Measurements from ENCODE around the gene TAOK3. TPM values are rescaled to one million over a fixed set of nuclear protein-coding genes. Genes with fewer than 3 reads are reported as not detected.

TAOK3 gene
- total and polyA plus RNA-seq, 3 experiments from 2014 or later: 52.5 to 129 (median 53.0) TPM

GRCh38 chr12:118127867-118128266 lies 244.8 kb downstream of the TAOK3 start:
- H3K4me1 Mint-ChIP-seq: peaks cover 4 to 9% (median 6%) of the 10 kb centered on the region in 3 donors
- no peaks in the 10 kb centered on the region for H3K27me3 Mint-ChIP-seq
- H3K36me3 ChIP-seq (ENCODE audit: insufficient read depth, low read length): no peaks in the 10 kb centered on the region
- H3K27ac Mint-ChIP-seq: no peak overlapping the region
- H3K4me3 ChIP-seq (ENCODE audit: low read length): no peak overlapping the region
- POLR2A ChIA-PET: no interaction called here
- H3K9me3 Mint-ChIP-seq: no peaks in the 10 kb centered on the region
- CTCF ChIA-PET: interaction anchor here (0.8 kb wide), 1 partner anchor 248 kb away, joined by 3 read pairs; the partner anchor contains the start of gene SUDS3
- DNase-seq: no peak
- no peaks in the 10 kb centered on the region for H3K27me3 ChIP-seq (ENCODE audit: insufficient read depth, low read length, poor library complexity, severe bottlenecking)
- H3K36me3 Mint-ChIP-seq: no peaks in the 10 kb centered on the region
- no peaks in the 10 kb centered on the region for H3K9me3 ChIP-seq (ENCODE audit: low read length)
- H3K4me3 Mint-ChIP-seq: no peak overlapping the region
- H3K27ac ChIP-seq (ENCODE audit: low read depth, low read length): no peak overlapping the region
- no peaks in the 10 kb centered on the region for H3K4me1 ChIP-seq (ENCODE audit: insufficient read depth, low read length)

- Mint-ChIP-seq H3K36me3 (no peaks in the 10 kb centered on the region), H3K27me3 (no peaks in the 10 kb centered on the region), H3K9me3 (no peaks in the 10 kb centered on the region), H3K4me3 (no peak overlapping the region), H3K27ac (no peak overlapping the region), H3K4me1 (peaks cover 0 to 2% (median 0%) of the 10 kb centered on the region in 3 donors)
- no peak overlapping the region for H3K4me3 ChIP-seq (ENCODE audit: low read length)
- no peak for DNase-seq
- ChIA-PET CTCF (interaction anchor here (1.1 kb wide), 1 partner anchor 249 kb away, joined by 4 read pairs; no protein-coding TSS in a partner anchor), POLR2A (no interaction called here)
- peaks cover under 1% of the 10 kb centered on the region for H3K4me1 ChIP-seq (ENCODE audit: insufficient read depth, low read length)
- H3K9me3 ChIP-seq (ENCODE audit: low read length): no peaks in the 10 kb centered on the region
- no peaks in the 10 kb centered on the region for H3K36me3 ChIP-seq (ENCODE audit: insufficient read depth, low read length)
- no peak overlapping the region for H3K27ac ChIP-seq (ENCODE audit: low read depth, low read length)
- H3K27me3 ChIP-seq (ENCODE audit: insufficient read depth, low read length, poor library complexity, severe bottlenecking): no peaks in the 10 kb centered on the region
These were observed 246.5 kb downstream of the TAOK3 start for GRCh38 chr12:118126119-118126757.

GRCh38 chr12:118125743-118126118 lies 247.0 kb downstream of the TAOK3 start:
- H3K36me3 Mint-ChIP-seq: no peaks in the 10 kb centered on the region
- peaks cover 2 to 7% (median 4%) of the 10 kb centered on the region in 3 donors for H3K4me1 Mint-ChIP-seq
- Histone ChIP-seq H3K27ac (ENCODE audit: low read depth, low read length) (no peak overlapping the region), H3K4me3 (ENCODE audit: low read length) (no peak overlapping the region), H3K9me3 (ENCODE audit: low read length) (no peaks in the 10 kb centered on the region), H3K4me1 (ENCODE audit: insufficient read depth, low read length) (peaks cover 4% of the 10 kb centered on the region), H3K36me3 (ENCODE audit: insufficient read depth, low read length) (no peaks in the 10 kb centered on the region), H3K27me3 (ENCODE audit: insufficient read depth, low read length, poor library complexity, severe bottlenecking) (no peaks in the 10 kb centered on the region)
- no peaks in the 10 kb centered on the region for H3K27me3 Mint-ChIP-seq
- H3K4me3 Mint-ChIP-seq: no peak overlapping the region
- H3K27ac Mint-ChIP-seq: no peak overlapping the region
- ChIA-PET POLR2A (interaction anchor here (0.6 kb wide), 1 partner anchor 73 kb away, joined by 3 read pairs; no protein-coding TSS in a partner anchor), CTCF (interaction anchor here (1.1 kb wide), 1 partner anchor 250 kb away, joined by 4 read pairs; no protein-coding TSS in a partner anchor)
- no peak for DNase-seq
- H3K9me3 Mint-ChIP-seq: no peaks in the 10 kb centered on the region

- Histone ChIP-seq H3K36me3 (ENCODE audit: insufficient read depth, low read length) (no peaks in the 10 kb centered on the region), H3K4me1 (ENCODE audit: insufficient read depth, low read length) (peaks cover 4% of the 10 kb centered on the region), H3K27ac (ENCODE audit: low read depth, low read length) (no peak overlapping the region), H3K27me3 (ENCODE audit: insufficient read depth, low read length, poor library complexity, severe bottlenecking) (no peaks in the 10 kb centered on the region), H3K4me3 (ENCODE audit: low read length) (no peak overlapping the region), H3K9me3 (ENCODE audit: low read length) (no peaks in the 10 kb centered on the region)
- DNase-seq: no peak
- H3K9me3 Mint-ChIP-seq: no peaks in the 10 kb centered on the region
- no peak overlapping the region for H3K4me3 Mint-ChIP-seq
- no peaks in the 10 kb centered on the region for H3K36me3 Mint-ChIP-seq
- H3K27me3 Mint-ChIP-seq: no peaks in the 10 kb centered on the region
- H3K27ac Mint-ChIP-seq: no peak overlapping the region
- CTCF ChIA-PET: interaction anchor here (0.7 to 1.0 kb wide), 3 partner anchors 16 to 254 kb away, joined by 3 to 4 read pairs (median 3); no protein-coding TSS in a partner anchor
- H3K4me1 Mint-ChIP-seq: peaks cover 7 to 14% (median 9%) of the 10 kb centered on the region in 3 donors
- POLR2A ChIA-PET: no interaction called here
These were observed 248.3 kb downstream of the TAOK3 start for GRCh38 chr12:118124333-118124874.

- POLR2A ChIA-PET: interaction anchor here (1.9 kb wide), 1 partner anchor 14 kb away, joined by 8 read pairs; the partner anchor contains the start of gene PEBP1
These were observed 250.4 kb downstream of the TAOK3 start for GRCh38 chr12:118122264-118122663.

GRCh38 chr12:118120579-118121363 lies 251.9 kb downstream of the TAOK3 start:
- Histone ChIP-seq H3K36me3 (ENCODE audit: insufficient read depth, low read length) (no peaks in the 10 kb centered on the region), H3K4me1 (ENCODE audit: insufficient read depth, low read length) (peaks cover 4% of the 10 kb centered on the region), H3K27ac (ENCODE audit: low read depth, low read length) (peak overlapping the region; percentile 40), H3K4me3 (ENCODE audit: low read length) (no peak overlapping the region), H3K27me3 (ENCODE audit: insufficient read depth, low read length, poor library complexity, severe bottlenecking) (no peaks in the 10 kb centered on the region), H3K9me3 (ENCODE audit: low read length) (no peaks in the 10 kb centered on the region)
- Mint-ChIP-seq H3K27me3 (peaks cover 0 to 1% of the 10 kb centered on the region in 2 donors), H3K27ac (peak overlapping the region; percentile 26 to 98 (median 88)), H3K4me1 (peaks cover 7 to 14% (median 9%) of the 10 kb centered on the region in 3 donors), H3K36me3 (no peaks in the 10 kb centered on the region), H3K9me3 (peaks cover 0 to 1% (median 0%) of the 10 kb centered on the region in 5 donors), H3K4me3 (peak overlapping the region in 2 of 7 donors; percentile 46 to 62)
- POLR2A ChIA-PET: interaction anchor here (1.4 to 1.9 kb wide), 2 partner anchors 15 to 255 kb away, joined by 5 to 8 read pairs; partner anchors contain the start of gene PEBP1
- CTCF ChIA-PET: interaction anchor here (0.6 to 3.9 kb wide), 19 partner anchors 9 to 257 kb away, joined by 3 to 36 read pairs (median 4); partner anchors contain the start of genes PEBP1 and SUDS3
- peak; percentile 28 to 68 (median 52) for DNase-seq

More at GRCh38 chr12:118122264-118122663, 250.4 kb downstream of the TAOK3 start:
- no peaks in the 10 kb centered on the region for H3K9me3 ChIP-seq (ENCODE audit: low read length)
- no peak overlapping the region for H3K4me3 ChIP-seq (ENCODE audit: low read length)
- no peaks in the 10 kb centered on the region for H3K36me3 Mint-ChIP-seq
- peaks cover 4% of the 10 kb centered on the region for H3K4me1 ChIP-seq (ENCODE audit: insufficient read depth, low read length)
- no peaks in the 10 kb centered on the region for H3K27me3 ChIP-seq (ENCODE audit: insufficient read depth, low read length, poor library complexity, severe bottlenecking)
- H3K9me3 Mint-ChIP-seq: no peaks in the 10 kb centered on the region
- no peak for DNase-seq
- H3K4me1 Mint-ChIP-seq: peaks cover 7 to 14% (median 9%) of the 10 kb centered on the region in 3 donors
- CTCF ChIA-PET: interaction anchor here (3.1 to 3.9 kb wide), 2 partner anchors 14 to 254 kb away, joined by 25 to 36 read pairs; partner anchors contain the start of genes PEBP1 and SUDS3
- H3K27me3 Mint-ChIP-seq: no peaks in the 10 kb centered on the region
- H3K36me3 ChIP-seq (ENCODE audit: insufficient read depth, low read length): no peaks in the 10 kb centered on the region
- H3K4me3 Mint-ChIP-seq: no peak overlapping the region
- H3K27ac ChIP-seq (ENCODE audit: low read depth, low read length): no peak overlapping the region
- H3K27ac Mint-ChIP-seq: peak overlapping the region in 2 of 8 donors; percentile 52 to 69

- H3K4me3 Mint-ChIP-seq: no peak overlapping the region
- peaks cover 7 to 14% (median 9%) of the 10 kb centered on the region in 3 donors for H3K4me1 Mint-ChIP-seq
- Histone ChIP-seq H3K4me1 (ENCODE audit: insufficient read depth, low read length) (peaks cover 4% of the 10 kb centered on the region), H3K4me3 (ENCODE audit: low read length) (no peak overlapping the region), H3K27me3 (ENCODE audit: insufficient read depth, low read length, poor library complexity, severe bottlenecking) (no peaks in the 10 kb centered on the region), H3K9me3 (ENCODE audit: low read length) (no peaks in the 10 kb centered on the region), H3K27ac (ENCODE audit: low read depth, low read length) (no peak overlapping the region), H3K36me3 (ENCODE audit: insufficient read depth, low read length) (no peaks in the 10 kb centered on the region)
- peaks cover 0 to 1% of the 10 kb centered on the region in 2 donors for H3K27me3 Mint-ChIP-seq
- POLR2A ChIA-PET: interaction anchor here (0.6 kb wide), 1 partner anchor 99 kb away, joined by 4 read pairs; no protein-coding TSS in a partner anchor
- H3K9me3 Mint-ChIP-seq: peaks cover 0 to 2% (median 0%) of the 10 kb centered on the region in 5 donors
- no peak for DNase-seq
- CTCF ChIA-PET: interaction anchor here (0.8 to 3.9 kb wide), 7 partner anchors 9 to 258 kb away, joined by 3 to 36 read pairs (median 6); partner anchors contain the start of genes PEBP1 and SUDS3
- no peak overlapping the region for H3K27ac Mint-ChIP-seq
- H3K36me3 Mint-ChIP-seq: peaks cover 0 to 3% (median 0%) of the 10 kb centered on the region in 3 donors
These were observed 253.2 kb downstream of the TAOK3 start for GRCh38 chr12:118119449-118119879.
